WI38 (cell line): ENCODE results near the gene TSPO2.

Source experiments
- H3K4me3 ChIP-seq: 2 replicates; pipeline ENCODE4 v1.5.1; 2011; ENCODE audit warnings: low read depth, mild to moderate bottlenecking, control low read depth, low read length
- TF ChIP-seq, protein P1 (sequence below): IDR thresholded peaks from 2 replicates; pipeline ENCODE4 v1.5.1; 2012; ENCODE audit warnings: low read depth, mild to moderate bottlenecking, control low read depth, low read length

TSPO2 gene

DNA sequence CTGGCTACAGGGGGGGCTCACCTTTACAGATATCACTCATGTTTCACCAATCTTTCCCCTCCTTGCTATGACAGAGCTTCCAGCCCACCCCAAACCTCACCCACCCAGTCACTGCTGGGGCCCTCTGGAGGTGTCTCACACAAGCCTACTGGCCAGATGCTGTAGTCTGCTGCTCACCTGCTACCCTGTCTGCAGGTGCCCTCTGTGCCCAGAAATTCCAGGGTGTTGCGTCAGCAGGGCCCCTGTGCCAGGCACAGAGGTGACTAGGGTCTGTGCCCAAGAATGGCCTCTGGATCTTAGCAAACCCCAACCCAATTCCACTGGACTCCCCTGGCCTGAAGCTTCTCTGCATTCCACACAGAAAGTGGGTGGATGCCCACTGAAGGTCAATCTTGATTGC lies 24.6 kb upstream of the TSPO2 start:
- no peak overlapping the region for H3K4me3 ChIP-seq
- TF ChIP-seq, protein P1, sequence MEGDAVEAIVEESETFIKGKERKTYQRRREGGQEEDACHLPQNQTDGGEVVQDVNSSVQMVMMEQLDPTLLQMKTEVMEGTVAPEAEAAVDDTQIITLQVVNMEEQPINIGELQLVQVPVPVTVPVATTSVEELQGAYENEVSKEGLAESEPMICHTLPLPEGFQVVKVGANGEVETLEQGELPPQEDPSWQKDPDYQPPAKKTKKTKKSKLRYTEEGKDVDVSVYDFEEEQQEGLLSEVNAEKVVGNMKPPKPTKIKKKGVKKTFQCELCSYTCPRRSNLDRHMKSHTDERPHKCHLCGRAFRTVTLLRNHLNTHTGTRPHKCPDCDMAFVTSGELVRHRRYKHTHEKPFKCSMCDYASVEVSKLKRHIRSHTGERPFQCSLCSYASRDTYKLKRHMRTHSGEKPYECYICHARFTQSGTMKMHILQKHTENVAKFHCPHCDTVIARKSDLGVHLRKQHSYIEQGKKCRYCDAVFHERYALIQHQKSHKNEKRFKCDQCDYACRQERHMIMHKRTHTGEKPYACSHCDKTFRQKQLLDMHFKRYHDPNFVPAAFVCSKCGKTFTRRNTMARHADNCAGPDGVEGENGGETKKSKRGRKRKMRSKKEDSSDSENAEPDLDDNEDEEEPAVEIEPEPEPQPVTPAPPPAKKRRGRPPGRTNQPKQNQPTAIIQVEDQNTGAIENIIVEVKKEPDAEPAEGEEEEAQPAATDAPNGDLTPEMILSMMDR, result no peak

DNA sequence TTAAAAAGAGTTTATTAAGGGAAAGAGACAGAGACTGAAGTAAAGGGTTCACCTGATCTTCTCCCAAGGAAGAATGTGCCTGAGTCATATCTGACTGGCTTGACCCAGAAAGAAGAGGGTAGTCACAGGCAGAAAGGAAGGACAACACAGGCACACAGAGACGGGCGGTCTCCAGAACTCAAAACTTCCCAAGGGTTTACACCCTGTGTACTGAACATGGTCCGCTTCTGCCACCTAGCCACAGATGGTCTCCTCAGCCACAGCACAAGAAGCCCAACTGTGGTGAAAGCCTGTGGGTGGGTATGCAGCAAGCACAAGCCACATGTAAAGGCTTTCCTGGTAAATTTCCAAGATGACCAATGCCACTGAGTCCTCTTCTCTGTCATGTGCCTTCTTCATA lies 20.4 kb upstream of the TSPO2 start:
- H3K4me3 ChIP-seq, result no peak overlapping the region
- TF ChIP-seq, protein P1, result 0 out of 2 replicates have a peak, but pooled peaks have one; percentile 6

DNA sequence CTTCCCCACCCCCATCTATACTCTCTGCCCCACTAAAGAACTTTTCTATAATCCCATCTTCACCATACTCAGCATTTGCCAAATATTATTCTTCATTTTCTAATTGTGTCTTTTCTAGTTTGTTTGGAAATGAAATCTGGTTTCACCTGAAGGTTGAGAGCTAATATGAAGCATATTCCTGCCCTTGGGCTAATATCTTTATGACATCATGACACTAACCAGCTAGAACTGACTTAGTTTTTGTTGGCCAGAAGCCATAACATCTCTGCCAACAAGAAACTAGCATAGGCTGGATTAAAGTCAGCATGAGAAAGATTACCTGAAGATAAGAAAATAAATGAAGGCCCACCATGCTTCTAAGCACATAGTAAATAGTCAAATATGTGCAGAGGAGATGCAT lies 20.0 kb upstream of the TSPO2 start:
- H3K4me3 ChIP-seq, result no peak overlapping the region
- TF ChIP-seq, protein P1, result no peak

DNA sequence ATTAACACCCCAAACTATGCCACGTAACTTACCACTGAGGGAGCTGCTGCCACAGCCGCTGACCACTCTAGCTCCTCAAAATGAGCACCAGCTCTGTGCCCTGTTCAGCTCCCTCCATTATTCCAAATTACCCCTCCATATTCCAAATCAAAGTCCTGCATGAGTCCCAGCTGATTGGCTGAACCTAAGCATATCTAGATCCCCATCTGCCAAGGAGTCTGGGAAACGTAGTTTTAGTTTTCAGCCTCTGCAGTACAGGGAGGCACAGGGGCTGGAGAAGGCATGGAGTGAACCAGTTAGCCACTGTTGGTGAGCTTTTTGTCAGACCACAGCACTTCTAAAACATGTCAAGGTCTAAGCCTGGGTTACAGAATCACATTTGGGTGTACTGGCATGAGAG lies 19.2 kb upstream of the TSPO2 start:
- TF ChIP-seq, protein P1, result no peak
- no peak overlapping the region for H3K4me3 ChIP-seq

DNA sequence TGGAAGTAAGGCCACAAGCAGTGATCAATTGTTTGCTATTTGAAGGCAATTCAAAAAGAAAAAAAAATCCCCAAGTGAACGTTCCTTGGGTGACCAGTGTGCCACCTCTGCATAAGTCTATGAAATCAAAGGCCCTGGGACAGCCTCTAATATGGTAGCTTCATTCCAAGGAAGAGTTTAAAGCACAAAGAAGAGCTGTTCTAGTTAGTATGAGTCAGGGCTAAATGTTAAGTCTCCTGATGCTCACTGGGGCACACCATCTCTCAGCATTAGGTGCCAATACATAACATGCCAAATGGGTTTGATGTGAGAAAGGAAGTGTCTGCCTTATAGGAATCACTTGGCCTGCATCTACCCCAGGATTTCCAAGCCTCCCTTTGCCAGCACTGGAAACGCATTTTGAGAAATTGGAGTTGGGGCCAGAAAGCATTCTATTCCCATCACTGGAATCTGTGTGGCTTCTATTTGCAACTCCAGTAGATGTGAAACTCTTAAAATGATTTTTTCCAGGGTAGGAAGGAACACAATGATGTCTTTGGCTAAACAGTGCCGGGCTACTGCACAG lies 16.2 kb upstream of the TSPO2 start:
- TF ChIP-seq, protein P1, result no peak
- H3K4me3 ChIP-seq, result no peak overlapping the region

DNA sequence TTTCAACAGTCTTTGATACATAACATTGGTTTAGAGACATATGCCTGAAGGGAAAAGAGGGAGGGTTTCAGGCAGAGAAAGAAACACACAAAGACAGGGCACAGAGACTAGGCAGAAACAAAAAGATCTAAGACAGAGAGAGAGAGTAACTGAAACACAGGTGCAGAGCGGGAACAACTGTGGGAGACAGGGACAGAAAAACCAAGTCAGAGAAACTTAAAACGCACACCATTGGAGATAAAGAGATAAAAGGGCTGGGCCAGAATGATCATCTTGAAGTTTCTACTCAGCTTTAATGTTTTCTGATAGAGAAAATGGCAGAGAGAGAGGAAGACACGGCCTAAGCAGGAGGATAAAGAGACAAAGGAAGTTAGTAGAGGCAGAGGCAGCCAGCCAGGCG lies 15.0 kb upstream of the TSPO2 start:
- peak overlapping the region; percentile 36 for H3K4me3 ChIP-seq
- TF ChIP-seq, protein P1, result no peak

DNA sequence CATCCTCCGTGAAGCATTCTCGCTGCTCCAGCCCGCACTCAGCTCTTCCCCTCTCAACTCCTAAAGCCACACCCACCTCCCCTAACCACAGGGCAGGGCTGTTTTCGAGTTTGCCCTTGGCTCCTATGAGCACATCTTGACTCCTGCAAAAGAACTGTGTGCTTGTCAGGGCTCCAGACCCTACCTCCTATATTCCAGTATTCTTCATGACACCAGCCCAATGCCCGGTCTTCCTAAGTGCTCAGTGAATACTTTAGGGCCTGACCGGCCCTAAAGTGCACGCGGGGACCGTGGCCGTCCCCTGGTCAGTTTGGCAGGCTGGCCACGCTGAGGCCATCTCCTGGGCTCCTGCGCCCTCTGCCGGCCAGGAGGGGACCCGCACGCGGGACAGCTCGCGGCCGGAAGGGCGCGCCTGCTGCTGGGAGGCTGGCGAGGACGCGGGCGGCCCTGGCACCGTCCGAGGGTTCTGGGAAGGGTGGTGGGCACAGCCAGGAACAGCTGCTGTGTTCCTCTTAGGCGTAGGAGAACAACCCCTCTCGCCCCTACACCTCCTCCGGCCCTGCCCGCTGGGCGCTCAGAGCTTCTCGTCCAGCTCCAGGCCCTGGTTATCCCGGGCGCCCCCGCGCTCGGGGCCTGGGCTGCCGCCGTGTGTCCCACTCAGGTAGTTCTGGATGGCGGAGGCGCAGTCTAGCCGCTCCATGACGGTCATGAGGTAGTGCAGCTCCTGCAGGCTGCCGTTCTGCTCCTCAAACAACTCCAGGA lies 14.3 kb upstream of the TSPO2 start:
- TF ChIP-seq, protein P1, result peak; percentile 90
- peak overlapping the region; percentile 36 for H3K4me3 ChIP-seq
